ENCODE results near the gene HOXA4.
A peak's percentile ranks its signal among the peaks of the same experiment; 100 is the strongest.

HOXA4 gene

DNA sequence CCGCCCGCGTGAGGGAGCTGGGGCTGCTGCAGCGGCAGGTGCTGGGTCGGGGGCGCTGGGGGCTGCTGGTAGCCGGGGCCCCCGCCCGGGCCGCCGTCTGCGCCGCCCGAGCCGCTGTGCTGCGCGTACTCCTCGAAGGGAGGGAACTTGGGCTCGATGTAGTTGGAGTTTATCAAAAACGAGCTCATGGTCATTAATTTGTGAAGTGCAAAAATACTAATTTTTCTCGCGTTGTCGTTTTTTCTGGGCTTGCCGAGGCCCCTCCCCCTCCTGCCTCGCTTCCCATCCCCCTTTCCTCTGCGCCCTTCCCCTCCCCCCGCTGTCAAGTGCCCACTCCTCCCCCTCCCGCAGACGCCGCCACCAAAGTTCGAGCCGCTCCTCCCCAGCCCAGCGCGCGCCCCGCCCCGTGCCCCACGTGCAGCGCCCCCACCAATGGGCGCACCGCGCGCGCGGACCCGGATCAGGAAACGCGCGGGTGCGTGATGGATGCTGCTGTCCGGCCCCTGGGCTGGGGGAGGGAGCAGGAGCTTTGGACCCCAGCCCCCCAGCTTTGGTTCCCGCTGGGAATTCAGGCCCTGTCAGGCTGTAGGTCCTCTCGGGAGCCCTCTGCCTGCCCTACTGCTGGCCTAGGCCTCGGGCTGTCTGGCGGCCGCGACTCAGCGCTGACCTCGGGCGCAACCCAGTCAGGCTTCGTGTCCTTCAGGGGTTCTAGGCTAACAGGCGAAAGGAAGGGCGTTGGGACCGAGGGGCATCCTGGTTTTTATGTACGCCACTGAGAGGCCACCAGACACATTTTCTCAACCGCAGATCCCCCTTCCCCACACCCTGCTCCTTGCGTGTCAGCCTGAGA, at the start of gene HOXA4:
Gene HOXA4, minus strand, starts transcription at position 218 of the 850 bp plus-strand sequence. Its CDS starts 24 bp downstream, at position 194.
- Histone ChIP-seq H3K4me3 (replicated peaks; ENCODE audit: low read depth, low read length) (peak within 1 kb of the TSS; percentile 44), H3K27me3 (replicated peaks; ENCODE audit: control insufficient read depth, insufficient read depth, low read length) (no peaks in the 10 kb centered on the region), H3K36me3 (ENCODE audit: control insufficient read depth, insufficient read depth, low read length) (no peaks in the 10 kb centered on the region)
- DNase-seq (ENCODE audit: extremely low read depth, insufficient read length): peak; percentile 53
- TF ChIP-seq, protein P1, sequence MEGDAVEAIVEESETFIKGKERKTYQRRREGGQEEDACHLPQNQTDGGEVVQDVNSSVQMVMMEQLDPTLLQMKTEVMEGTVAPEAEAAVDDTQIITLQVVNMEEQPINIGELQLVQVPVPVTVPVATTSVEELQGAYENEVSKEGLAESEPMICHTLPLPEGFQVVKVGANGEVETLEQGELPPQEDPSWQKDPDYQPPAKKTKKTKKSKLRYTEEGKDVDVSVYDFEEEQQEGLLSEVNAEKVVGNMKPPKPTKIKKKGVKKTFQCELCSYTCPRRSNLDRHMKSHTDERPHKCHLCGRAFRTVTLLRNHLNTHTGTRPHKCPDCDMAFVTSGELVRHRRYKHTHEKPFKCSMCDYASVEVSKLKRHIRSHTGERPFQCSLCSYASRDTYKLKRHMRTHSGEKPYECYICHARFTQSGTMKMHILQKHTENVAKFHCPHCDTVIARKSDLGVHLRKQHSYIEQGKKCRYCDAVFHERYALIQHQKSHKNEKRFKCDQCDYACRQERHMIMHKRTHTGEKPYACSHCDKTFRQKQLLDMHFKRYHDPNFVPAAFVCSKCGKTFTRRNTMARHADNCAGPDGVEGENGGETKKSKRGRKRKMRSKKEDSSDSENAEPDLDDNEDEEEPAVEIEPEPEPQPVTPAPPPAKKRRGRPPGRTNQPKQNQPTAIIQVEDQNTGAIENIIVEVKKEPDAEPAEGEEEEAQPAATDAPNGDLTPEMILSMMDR (IDR thresholded peaks at IDR 0.05; ENCODE audit: insufficient read depth, low read length, poor library complexity, severe bottlenecking): no peak

DNA sequence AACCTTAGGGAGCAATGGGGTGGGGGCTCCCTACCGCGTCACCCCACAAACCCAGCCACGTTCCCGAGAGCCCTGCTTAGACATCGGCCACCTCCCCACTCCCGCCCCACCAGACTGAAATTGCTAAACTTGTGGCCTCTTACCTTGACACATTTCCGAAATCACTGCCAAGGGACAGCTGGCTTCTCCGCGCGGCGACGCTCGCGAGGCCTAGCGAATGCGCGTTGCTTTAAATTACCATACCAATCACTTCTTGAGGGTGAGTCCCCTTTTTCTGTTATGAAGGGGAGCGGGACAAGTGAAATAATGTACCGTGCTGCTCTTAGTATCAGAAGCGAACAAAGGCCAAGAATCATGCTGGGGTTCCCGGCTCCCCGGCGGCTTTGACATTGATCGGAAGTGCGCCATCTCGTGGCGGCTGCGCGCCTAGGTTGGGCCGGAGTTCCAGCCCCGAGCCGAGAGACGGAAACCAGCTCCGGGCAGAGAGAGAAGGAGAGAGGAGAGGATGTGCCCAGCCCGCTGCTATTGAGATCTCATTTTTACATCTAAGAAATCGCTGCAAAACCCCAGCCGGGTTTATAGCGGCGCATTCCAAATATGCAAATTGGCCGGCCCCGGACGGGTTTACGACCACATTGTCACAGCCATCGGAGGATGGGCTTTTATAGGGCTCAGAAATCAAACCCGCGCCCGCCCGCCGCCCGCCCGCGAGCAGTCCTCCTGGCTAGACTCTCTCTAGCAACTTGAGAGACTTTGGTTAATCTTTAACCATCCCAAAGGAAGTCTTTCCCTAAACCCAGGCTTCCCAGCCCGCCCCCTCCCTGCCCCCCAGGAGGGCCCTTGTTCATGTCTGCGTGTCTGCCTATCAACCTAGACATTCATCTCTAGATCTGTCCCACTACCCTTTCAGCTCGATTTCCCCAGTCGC, 49.2 kb upstream of the HOXA4 start:
- peaks cover 5% of the 10 kb centered on the region; the same call in 1 of the 2 replicates for H3K27me3 ChIP-seq (replicated peaks; ENCODE audit: control insufficient read depth, insufficient read depth, low read length)

DNA sequence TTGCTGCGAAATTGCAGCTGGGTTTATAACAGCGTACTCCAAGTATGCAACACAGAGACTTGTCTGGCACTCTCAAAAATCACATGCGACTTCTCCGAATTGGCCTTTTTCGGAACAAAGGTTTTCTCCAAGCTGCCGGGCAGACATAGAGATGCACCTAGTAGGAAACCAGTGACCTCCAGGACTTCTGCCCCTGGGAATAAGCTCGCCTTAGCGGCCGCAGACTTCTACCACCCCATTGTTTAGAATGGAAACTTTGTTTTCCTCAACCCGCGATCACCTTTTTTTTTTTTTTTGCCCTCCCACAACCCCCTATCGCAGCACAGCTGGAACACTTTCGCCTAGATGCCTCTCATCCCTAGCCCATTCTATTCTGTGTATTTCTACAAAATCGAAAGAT, 48.5 kb upstream of the HOXA4 start:
- Histone ChIP-seq H3K4me3 (replicated peaks; ENCODE audit: low read depth, low read length) (no peak overlapping the region), H3K36me3 (ENCODE audit: control insufficient read depth, insufficient read depth, low read length) (no peaks in the 10 kb centered on the region), H3K27me3 (replicated peaks; ENCODE audit: control insufficient read depth, insufficient read depth, low read length) (peaks cover 7% of the 10 kb centered on the region; the same call in 1 of the 2 replicates)
- DNase-seq (ENCODE audit: extremely low read depth, insufficient read length): no peak
- TF ChIP-seq, protein P1 (IDR thresholded peaks at IDR 0.05; ENCODE audit: insufficient read depth, low read length, poor library complexity, severe bottlenecking): no peak

More for the DNA sequence above, 49.2 kb upstream of the HOXA4 start:
- Histone ChIP-seq H3K36me3 (ENCODE audit: control insufficient read depth, insufficient read depth, low read length) (no peaks in the 10 kb centered on the region), H3K4me3 (replicated peaks; ENCODE audit: low read depth, low read length) (no peak overlapping the region)
- TF ChIP-seq, protein P1 (IDR thresholded peaks at IDR 0.05; ENCODE audit: insufficient read depth, low read length, poor library complexity, severe bottlenecking): peak; percentile 86
- no peak for DNase-seq (ENCODE audit: extremely low read depth, insufficient read length)

DNA sequence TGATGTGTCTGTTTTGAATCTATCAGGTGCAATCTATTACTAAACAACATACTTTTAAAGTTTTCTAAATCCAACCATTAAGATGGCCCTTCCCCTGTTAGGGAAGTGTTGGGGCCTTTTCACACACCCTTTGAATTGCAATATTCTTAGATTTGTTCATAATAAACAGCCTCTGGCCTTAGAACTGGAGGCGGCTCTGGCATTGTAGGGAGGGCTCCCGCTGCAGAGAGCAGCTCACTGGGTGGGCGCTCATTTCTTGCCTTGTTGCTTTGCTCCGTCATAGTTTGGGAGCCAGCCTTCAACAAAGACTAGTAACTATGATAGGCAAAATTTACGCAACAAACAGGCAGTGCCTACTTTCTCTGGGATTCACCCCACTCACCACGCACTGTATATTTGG, 47.8 kb upstream of the HOXA4 start:
- Histone ChIP-seq H3K36me3 (ENCODE audit: control insufficient read depth, insufficient read depth, low read length) (no peaks in the 10 kb centered on the region), H3K27me3 (replicated peaks; ENCODE audit: control insufficient read depth, insufficient read depth, low read length) (peaks cover 7% of the 10 kb centered on the region; the same call in 1 of the 2 replicates), H3K4me3 (replicated peaks; ENCODE audit: low read depth, low read length) (no peak overlapping the region)
- TF ChIP-seq, protein P1 (IDR thresholded peaks at IDR 0.05; ENCODE audit: insufficient read depth, low read length, poor library complexity, severe bottlenecking): no peak
- no peak for DNase-seq (ENCODE audit: extremely low read depth, insufficient read length)

DNA sequence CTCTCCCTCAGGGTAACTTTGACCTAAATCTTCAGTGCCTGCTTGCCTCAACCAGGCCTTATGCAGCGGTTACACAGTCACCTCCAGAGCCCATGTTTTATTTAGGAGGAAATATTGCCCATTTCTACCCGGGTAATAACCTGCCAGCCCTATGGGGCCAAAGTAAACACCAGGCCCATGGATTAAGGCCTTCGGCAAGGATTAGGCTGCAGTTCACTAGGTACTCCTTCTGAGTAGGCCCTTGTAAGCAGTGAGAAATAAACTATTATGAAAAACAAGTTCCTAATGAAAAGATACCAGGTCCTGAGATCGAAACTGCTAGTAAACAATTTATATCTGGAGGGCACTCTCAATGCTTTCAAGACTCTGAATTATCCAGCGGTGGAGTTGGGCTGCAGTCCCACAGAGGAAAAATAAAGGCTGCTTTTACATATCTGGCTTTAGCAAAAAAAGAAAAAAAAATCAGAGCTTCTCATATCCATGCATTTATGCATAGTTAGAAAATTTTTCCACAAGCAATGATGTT, 47.3 kb upstream of the HOXA4 start:
- DNase-seq (ENCODE audit: extremely low read depth, insufficient read length): no peak
- H3K27me3 ChIP-seq (replicated peaks; ENCODE audit: control insufficient read depth, insufficient read depth, low read length): peaks cover 6% of the 10 kb centered on the region; the same call in 1 of the 2 replicates
- TF ChIP-seq, protein P1 (IDR thresholded peaks at IDR 0.05; ENCODE audit: insufficient read depth, low read length, poor library complexity, severe bottlenecking): no peak
- H3K4me3 ChIP-seq (replicated peaks; ENCODE audit: low read depth, low read length): no peak overlapping the region
- no peaks in the 10 kb centered on the region for H3K36me3 ChIP-seq (ENCODE audit: control insufficient read depth, insufficient read depth, low read length)
